ENCODE data around the gene PTDSS2.

DNA sequence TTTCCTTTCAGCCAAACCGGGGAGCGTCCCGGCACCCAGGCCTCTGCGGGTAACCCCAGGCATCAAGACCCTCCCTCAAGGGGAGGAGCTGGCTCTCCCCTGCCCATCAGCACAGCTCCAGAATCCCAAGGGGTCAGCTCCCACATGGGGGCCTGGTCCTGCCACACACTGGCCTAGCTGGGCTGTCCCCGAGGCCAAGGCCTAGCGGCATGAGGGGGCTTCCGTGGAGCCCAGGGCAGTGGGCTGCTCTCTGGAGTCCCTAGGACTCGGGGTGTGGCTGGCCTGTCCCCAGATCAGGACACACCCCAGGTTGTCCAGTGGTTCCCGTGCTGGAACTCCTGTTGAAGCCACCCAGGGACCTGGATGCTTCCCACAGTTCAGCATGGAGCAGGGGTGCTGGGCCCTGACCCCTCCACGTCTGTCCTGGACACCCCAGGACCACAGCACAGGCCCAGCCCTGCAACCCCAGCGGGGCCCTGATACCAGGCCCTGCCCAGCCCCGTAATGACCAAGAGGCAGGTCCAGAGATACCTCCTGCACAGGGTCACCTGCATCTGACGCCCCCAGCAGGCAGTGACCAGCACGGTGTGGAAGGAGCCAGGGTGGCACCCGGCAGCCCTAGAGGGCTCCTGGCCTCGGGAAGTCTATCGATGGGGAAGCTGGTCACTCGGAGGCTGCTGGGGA, 79.8 kb downstream of the PTDSS2 start:
- TF ChIP-seq, protein P1, sequence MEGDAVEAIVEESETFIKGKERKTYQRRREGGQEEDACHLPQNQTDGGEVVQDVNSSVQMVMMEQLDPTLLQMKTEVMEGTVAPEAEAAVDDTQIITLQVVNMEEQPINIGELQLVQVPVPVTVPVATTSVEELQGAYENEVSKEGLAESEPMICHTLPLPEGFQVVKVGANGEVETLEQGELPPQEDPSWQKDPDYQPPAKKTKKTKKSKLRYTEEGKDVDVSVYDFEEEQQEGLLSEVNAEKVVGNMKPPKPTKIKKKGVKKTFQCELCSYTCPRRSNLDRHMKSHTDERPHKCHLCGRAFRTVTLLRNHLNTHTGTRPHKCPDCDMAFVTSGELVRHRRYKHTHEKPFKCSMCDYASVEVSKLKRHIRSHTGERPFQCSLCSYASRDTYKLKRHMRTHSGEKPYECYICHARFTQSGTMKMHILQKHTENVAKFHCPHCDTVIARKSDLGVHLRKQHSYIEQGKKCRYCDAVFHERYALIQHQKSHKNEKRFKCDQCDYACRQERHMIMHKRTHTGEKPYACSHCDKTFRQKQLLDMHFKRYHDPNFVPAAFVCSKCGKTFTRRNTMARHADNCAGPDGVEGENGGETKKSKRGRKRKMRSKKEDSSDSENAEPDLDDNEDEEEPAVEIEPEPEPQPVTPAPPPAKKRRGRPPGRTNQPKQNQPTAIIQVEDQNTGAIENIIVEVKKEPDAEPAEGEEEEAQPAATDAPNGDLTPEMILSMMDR (IDR thresholded peaks at IDR 0.05; ENCODE audit: insufficient read depth, low read depth, low read length), result no peak
- TF ChIP-seq EZH2 (IDR thresholded peaks at IDR 0.05; ENCODE audit: insufficient read depth, low read length), result no peak

All from astrocyte (in vitro differentiated cells and primary cell).